Measurements from ENCODE around the gene DCST1.

DCST1 gene

GRCh38 chr1:155093911-155094621 lies 60.4 kb downstream of the DCST1 start:
- DNase-seq, result no peak

DNA sequence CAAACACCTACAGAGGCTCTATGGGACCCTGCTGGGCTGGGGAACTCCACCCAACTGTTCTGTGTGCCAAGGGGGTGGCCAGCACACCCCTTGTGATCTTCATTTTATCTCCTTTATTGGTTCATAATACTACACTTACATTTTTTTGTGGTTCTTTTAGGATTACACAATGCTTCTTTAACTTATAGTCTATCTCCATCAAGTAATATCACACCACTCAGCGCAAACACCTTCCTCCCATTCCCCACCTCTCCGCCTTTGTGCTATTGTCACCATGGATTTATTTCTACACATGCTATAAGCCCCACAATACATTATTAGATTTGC lies 61.0 kb downstream of the DCST1 start:
- no peak for DNase-seq

DNA sequence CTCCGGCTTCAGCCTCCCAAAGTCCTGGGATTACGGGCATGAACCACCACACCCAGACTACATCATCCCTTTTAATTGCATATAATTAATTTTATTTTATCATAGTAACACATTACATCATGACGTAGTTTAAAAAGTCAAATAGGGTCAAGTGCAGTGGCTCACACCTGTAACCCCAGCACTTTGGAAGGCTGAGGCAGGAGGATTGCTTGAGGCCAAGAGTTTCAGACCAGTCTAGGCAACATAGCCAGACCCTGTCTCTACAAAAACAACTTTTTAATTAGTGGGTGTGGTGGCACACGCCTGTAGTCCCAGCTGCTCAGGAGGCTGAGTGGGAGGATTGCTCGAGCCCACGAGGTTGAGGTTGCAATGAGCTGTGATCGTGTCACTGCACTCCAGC lies 65.7 kb downstream of the DCST1 start:
- no peak for DNase-seq
